Keratinocyte (primary cell): ENCODE data around the gene BDH2.

Experiments used
- EZH2 ChIP-seq: IDR thresholded peaks from one replicate; pipeline ENCODE4 v1.6.1; 2012; ENCODE audit warnings: inconsistent platforms, mild to moderate bottlenecking, low read length, moderate library complexity
- TF ChIP-seq, protein P1 (sequence below), 3 experiments: IDR thresholded peaks in 1 of 3; conservative IDR thresholded peaks in 1 of 3; optimal IDR thresholded peaks in 1 of 3; 2 replicates in 2 of 3; 3 replicates in 1 of 3; pipeline versions ENCODE3 to v1.5.1; 2011; ENCODE audit warnings: low read length in 3 of 3, mild to moderate bottlenecking in 3 of 3, moderate library complexity in 2 of 3, control low read depth in 1 of 3, inconsistent platforms in 1 of 3; ENCODE audit not compliant: insufficient read depth in 2 of 3; ENCODE audit errors: extremely low read depth in 1 of 3

GRCh38 chr4:103050736-103051436, 48.7 kb downstream of the BDH2 start:
- TF ChIP-seq, protein P1, sequence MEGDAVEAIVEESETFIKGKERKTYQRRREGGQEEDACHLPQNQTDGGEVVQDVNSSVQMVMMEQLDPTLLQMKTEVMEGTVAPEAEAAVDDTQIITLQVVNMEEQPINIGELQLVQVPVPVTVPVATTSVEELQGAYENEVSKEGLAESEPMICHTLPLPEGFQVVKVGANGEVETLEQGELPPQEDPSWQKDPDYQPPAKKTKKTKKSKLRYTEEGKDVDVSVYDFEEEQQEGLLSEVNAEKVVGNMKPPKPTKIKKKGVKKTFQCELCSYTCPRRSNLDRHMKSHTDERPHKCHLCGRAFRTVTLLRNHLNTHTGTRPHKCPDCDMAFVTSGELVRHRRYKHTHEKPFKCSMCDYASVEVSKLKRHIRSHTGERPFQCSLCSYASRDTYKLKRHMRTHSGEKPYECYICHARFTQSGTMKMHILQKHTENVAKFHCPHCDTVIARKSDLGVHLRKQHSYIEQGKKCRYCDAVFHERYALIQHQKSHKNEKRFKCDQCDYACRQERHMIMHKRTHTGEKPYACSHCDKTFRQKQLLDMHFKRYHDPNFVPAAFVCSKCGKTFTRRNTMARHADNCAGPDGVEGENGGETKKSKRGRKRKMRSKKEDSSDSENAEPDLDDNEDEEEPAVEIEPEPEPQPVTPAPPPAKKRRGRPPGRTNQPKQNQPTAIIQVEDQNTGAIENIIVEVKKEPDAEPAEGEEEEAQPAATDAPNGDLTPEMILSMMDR (optimal IDR thresholded peaks at IDR 0.05 in 1 of 3, IDR thresholded peaks at IDR 0.05 in 1 of 3, conservative IDR thresholded peaks at IDR 0.05 in 1 of 3; ENCODE audit: extremely low read depth in 1 of 3, insufficient read depth in 2 of 3, low read length in 3 of 3), result no peak
- TF ChIP-seq EZH2, result no peak
